Suppressor macrophage treated with lipopolysaccharide for 4 hours (primary cell): ENCODE results near the gene SFT2D2.

Experiments
- DNase-seq: peaks from one replicate; pipeline ENCODE4 v3.0.0-alpha.2; 2020

SFT2D2 gene

DNA sequence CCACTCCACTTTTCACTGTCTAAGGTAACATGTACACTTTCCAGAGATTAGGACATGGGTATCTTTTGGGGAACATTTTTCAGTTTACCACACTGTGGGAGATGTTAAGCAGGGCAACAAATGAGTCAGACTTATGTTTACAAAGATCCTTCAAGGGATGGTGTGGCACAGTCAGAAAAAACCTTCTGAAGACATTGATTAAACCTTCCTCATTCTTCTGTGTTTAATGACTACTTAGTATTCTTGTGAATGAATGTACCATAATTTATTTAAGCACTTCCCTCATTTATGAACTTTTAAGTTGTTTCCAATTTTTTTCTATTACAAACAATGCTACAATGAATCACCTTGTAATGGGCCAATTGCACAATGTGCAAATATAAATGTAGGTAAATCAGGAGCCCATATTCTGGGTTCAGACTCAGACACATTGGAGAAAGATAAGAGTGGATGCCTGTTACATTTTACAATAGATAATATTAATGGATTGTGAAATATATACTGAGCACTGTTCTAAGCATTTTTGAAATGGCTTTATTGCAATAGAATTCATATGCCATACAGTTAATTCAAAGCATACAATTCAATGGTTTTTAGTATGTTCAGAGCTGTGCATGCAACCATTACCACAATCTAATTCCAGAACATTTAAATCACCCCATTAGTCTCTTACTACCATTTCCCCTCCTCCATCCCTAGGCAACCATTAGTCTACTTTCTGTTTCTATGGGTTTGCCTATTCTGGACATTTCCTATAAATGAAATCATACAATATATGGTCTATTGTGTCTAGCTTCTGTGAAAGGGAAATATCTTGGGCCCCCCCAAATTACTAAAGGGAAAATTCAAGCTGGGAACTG lies 1.9 kb upstream of the SFT2D2 start:
- peak; percentile 54 for DNase-seq

GRCh38 chr1:168224991-168225390 lies 813 bp upstream of the SFT2D2 start:
- DNase-seq = no peak

- no peak for DNase-seq
These were observed 1.8 kb downstream of the SFT2D2 start for GRCh38 chr1:168227620-168228019.

DNA sequence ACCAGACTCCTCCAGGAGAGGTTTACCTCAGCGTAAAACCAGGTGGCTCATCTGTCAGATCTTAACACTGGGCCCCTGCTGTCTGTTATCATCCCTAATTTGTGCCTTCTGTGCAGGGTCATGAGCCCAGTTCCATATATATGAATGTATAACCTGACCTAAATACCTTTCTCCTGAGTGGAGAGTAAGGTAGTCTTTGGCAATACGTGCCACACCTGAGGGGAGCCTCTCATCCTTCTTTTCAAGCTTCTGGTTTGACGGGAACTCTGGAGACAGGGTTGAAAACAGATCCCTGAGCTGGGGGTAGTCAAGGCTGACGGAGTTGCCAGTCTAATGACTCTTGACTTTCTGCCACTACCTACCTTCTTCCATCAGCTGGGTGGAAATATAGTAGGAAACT lies 4.1 kb downstream of the SFT2D2 start:
- DNase-seq = no peak

DNA sequence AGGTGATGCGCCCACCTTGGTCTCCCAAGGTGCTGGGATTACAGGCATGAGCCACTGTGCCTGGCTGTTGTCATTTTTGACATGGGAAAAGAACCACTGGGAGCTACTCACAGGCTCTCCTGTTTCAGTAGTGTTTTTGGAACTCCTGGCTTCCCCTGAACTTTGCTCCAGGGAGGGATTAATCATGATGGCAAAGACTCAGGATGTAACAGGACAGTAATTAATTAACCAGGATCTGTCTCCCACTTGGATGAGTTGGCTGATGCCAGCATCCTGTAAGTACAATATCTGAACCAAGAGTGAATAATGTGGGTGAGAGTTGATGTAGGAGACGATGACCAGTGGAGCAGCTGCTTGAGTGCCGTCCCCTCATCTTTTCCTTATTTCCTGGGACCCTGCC lies 4.9 kb downstream of the SFT2D2 start:
- DNase-seq = no peak

- peak; percentile 28 for DNase-seq
These were observed 9.2 kb downstream of the SFT2D2 start for GRCh38 chr1:168234846-168235547.

- no peak for DNase-seq
These were observed 9.7 kb downstream of the SFT2D2 start for GRCh38 chr1:168235548-168235885.

DNA sequence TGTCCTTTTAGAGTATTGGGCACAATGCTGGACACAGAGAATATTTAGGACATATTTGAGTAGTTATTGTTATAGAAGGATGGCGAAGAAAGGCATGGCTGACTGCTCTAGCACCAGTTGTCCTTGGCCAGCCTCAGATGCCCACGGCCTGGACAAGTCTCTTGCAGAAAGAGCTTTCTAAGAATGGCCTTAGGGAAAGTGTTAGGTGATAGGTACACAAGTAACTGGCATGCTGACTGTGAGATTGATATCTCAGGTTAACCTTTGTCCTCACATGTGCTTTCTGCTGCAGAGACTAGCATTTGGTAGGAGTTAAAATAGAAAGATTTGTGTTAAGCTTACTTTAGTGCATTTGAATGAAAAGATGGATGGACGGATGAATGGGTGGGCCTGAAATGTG lies 10.1 kb downstream of the SFT2D2 start:
- DNase-seq = no peak

DNA sequence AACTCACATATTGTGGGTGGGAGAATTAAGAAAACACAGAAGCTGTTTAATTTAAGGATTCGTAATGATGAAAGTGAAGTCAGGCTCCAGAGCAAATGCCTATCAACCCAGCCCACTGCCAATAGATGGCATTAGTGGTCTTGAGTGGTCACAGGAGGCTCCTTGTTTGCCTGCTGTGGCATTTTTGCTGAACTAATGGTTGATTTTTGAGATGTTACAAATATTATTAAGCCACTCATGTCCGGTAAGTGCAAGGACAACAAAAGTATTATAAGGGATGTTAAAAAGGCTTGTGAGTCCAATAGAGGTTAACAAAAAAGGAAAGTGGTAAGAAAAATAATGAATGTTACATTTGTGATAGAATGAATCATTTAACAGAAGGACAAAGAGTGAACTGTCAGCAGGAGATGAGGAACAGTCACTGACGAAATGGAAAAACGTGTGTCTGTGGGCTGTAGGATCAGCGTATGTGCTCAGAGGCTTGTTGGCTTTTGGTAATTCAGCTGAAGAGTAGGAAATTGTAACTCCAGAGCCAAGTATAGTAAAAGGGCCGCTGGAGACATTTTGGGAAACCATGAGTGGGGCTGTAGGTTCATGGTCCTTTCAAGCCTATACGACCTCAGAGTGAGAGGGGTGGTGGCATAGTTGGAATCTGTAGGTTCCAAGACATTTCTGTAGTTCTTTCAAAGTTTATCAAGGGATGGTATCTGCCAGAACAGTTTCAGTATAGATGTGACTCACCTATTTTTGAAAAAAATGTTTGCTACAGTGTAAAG lies 11.2 kb downstream of the SFT2D2 start:
- DNase-seq = no peak

GRCh38 chr1:168243198-168243597 lies 17.4 kb downstream of the SFT2D2 start:
- DNase-seq = no peak

GRCh38 chr1:168243636-168244212 lies 17.9 kb downstream of the SFT2D2 start:
- no peak for DNase-seq

- no peak for DNase-seq
These were observed 19.2 kb downstream of the SFT2D2 start for GRCh38 chr1:168245042-168245441.

DNA sequence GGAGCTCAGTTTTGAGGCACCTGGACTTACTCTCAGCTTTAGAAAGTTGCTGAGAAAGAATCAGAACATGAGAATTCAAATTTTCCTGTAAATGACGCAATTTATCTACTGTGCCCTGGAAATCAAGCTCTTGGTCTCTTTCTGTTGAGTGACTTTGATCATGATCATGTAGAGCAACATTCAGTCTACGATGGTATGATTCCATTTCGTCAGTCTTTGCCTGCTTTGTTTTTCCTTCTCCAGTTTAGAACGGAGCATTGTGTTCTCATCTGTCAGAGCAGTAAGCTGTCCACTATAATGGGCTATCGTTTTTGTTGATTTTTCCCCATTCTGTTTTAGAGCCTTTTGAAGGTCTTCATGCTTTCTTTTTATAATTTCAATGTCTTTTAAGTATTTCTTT lies 20.7 kb downstream of the SFT2D2 start:
- no peak for DNase-seq

DNA sequence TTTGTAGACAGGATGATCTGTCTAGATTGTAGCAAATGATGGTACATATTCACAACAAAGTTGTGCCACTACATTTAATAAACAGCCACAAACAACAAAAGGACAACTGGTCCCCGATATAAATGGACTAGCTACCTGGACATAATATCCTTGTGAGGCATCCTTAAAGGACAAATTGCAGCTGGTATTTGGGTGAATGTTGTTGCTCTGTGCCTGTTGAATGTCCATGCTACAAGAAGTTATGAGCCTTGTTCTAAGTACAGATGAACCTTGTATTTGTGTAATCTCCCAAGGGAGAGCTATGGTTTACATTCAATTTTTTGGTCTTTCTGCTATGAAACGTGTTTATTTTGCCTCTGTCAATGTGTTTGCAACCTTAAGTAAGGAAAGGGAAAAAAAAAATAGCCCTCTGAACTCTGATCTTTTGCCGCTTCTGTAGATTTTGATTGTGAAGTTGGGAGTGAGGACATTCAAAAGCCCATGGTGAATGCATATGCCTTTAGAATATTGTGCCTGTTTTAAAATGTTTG lies 26.5 kb downstream of the SFT2D2 start:
- DNase-seq = no peak

- no peak for DNase-seq
These were observed 30.4 kb downstream of the SFT2D2 start for GRCh38 chr1:168256164-168256563.

- DNase-seq = no peak
These were observed 31.6 kb downstream of the SFT2D2 start for GRCh38 chr1:168257397-168257796.

DNA sequence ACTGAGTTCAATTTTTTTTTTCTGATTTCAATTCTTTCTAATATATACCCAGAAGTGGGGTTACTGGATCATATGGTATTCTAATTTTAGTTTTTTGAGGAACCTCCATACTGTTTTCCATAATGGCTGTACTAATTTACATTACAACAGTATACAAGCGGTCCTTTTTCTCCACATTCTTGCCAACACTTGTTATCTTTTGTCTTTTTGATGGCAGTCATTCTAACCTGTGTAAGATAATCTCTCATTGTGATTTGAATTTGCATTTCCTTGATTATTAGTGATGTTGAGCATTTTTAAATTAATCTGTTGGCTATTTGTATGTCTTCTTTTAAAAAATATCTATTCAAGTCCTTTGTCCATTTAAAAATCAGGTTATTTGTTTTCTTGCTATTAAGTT lies 33.8 kb downstream of the SFT2D2 start:
- DNase-seq = no peak

DNA sequence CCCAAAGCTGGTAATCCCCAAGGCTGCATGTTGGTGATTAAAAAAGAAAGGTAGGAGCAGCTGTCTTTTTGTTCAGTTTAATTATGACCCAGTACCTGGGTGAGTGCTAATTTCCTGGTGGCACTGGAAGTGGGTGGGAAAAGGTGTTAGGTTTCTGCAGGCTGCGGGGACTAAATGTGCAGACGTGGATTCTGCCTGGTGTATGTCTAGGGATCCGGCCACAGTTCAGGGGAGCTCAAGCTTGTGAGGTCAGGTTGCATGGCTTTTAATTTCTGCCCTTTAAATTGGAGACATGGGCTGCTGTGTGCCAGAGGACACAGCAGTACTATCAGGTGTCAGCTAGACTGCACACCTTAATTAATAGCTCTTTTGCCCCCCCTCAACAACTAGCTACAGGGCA lies 34.6 kb downstream of the SFT2D2 start:
- DNase-seq = no peak

- DNase-seq = no peak
These were observed 35.6 kb downstream of the SFT2D2 start for GRCh38 chr1:168261390-168261789.

- no peak for DNase-seq
These were observed 37.3 kb downstream of the SFT2D2 start for GRCh38 chr1:168263130-168263529.

GRCh38 chr1:168264296-168264695 lies 38.5 kb downstream of the SFT2D2 start:
- DNase-seq = no peak

DNA sequence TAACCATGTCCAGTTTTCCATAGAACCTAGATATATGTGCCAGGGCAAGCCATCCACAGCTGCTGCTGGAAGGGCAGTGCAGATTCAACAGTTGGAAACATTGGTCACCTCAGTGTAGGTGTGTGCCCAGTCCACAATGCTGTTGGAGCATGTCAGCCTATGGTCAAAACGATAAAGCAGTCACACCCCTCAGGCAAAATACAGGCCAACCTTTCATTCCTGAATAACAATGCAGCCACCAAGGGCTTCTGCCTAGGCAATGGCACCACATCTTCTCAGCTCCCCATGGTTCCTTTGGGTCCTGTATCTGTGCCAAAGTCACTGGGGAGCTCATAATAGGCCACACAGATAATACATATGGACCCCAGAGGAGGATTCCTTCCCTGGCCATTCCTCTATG lies 39.8 kb downstream of the SFT2D2 start:
- no peak for DNase-seq

DNA sequence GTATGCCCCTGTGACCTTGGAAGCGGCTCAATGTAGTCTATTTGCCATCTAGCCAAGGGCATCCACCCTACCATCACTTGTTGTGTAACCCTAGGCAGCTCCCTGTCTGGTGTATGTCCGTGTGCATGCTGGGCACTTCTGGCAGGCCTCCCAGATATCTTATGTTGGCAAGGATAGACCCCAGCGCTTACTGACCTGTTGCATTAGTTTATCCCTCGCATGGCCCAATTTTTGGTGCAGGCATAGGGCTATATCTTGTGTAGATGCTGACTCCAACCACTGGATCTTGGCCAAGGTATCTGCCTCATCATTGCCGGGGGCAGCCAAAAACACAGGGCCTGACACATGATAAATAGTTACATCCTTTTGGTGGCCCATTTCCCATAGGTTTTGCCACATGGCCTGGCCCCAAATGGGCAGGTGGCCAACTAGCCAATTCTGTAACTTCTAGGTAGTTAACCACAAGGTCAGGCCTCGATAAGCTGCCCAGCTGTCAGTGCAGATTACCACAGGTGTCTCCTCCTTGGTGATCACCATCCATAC lies 40.9 kb downstream of the SFT2D2 start:
- no peak for DNase-seq
